HG03520 (cell line): ENCODE results near the gene CUL5.

Experiments
- ATAC-seq: cut with Tn5 transposase; IDR thresholded peaks from one replicate; pipeline ENCODE4 v1.9.1; 2021; ENCODE audit warnings: mild to moderate bottlenecking, moderate library complexity; ENCODE audit not compliant: unreplicated experiment

Gene CUL5

DNA sequence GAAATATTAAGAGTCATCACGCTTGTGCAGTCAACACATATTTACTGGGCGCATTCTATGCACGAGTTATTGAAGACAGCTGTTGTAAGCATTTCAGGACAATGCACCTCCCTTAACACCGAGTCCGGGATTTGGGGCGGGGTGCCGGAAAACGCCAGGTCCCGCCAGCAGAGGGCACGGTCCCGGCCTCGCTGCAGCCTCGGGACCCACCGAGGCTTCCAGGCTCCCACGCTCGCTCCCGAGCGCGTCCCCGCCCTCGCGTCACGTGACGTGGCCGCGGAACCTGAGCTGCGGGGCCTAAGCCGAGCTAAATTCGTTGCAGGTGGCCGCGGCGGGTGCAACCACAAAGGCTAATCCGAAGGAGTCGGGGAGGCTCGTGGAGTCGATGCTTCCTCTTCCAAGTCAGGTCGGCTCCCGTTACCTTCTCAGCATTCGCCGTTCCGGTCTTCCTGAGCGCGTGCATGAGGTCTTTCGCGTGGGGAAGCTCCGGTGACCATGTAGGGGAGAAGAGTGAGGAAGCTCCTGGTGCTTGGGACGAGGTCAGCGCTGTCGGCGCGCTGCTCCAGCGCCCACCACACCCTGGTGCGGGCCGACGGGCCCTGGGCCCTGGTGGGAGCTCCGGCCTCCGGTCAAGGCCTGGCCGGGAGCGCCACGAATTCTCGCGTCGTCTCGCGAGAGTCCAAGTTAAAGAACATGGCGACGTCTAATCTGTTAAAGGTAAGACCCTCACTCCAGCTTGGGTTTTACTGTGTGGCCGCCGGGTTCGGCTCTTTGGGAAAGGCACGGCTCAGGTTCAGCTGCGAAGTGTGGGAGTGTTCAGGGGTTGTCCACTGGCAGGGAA is at the start of gene CUL5:
Gene CUL5 (plus strand): TSS at position 243 of the 841 bp plus-strand sequence. CDS start 451 bp downstream, at position 694.
- peak; percentile 89 for ATAC-seq

DNA sequence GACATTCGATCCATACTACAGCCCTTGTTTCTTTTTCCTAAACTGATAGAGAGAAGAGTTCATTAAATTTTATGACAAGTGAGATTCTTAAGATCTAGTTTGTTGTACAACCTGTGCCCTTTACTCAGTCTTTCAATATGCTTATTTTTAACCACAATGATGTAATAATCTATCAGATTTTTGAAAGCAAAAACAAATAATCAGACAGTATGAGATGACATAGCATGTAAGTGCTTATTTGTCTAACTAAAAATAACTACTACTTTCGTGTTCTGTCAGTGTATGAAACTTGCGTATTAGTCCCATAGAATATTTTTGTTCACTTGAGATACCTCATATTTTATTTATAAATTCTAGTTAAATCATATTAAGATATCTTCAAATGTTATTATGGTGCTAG is 47.2 kb upstream of the CUL5 start:
- no peak for ATAC-seq

DNA sequence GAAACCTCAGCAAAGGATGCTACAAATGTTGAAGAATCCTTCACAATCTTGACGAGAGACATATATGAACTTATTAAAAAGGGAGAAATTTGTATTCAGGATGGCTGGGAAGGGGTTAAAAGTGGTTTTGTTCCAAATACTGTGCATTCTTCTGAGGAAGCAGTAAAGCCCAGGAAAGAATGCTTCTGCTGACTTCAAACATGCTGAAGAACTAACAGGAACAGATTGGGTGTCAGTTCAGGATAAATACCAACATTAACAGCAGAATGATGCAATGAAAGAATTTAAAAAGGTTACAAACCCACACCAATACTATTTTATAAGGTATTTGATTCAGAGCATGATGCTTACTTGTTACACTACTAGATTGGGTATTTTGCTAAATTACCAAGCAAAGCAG is 46.5 kb upstream of the CUL5 start:
- no peak for ATAC-seq

DNA sequence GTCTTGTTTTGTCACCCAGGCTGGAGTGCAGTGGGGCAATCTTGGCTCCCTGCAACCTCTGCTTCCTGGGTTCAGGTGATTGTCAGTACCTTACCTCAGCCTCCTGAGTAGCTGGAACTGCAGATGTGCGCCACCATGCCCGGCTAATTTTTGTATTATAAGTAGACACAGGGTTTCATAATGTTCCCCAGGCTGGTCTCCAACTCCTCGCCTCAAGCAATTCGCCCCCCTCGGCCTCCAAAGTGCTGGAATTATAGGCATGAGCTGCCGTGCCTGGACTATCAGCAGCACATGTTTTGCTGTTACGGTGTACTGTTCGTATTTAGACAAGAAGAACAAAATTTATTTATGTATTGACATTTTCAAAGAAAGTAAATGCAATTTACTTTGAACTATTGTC is 45.6 kb upstream of the CUL5 start:
- no peak for ATAC-seq

DNA sequence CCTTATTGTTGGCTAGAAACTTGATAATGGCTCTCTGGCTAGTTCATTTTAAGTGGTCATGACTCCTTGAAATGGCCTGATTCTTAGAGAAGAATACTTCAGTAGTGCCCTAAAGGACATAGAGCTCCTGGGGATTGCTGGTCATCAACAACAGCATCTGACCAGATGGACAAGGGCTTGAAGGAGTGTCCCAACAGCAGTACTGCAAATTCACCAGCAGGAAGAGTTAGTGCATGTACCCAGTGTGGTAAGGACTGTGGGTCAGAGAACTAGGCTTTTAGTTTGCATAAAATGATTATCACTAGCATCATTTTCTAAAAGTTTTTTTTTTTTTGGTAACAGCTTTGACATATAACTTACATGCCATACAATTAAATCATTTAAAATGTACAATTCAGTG is 39.5 kb upstream of the CUL5 start:
- no peak for ATAC-seq

DNA sequence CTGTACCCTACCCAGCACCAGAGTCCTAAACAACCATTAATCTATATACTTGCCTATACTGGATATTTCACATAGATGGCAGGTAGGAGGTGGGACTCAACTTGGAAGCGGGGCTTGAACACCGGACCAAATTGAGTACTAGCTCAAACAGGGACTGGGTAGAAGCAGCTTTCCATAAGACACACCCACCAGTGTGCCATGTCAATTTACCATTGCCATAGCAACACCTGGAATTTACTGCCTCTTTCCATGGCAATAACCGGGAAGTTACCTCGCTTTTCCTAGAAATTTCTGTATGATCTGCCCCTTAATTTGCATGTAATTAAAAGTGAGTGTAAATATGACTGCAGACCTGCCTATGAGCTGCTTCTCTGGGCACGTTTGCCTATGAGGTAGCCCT is 38.6 kb upstream of the CUL5 start:
- no peak for ATAC-seq

DNA sequence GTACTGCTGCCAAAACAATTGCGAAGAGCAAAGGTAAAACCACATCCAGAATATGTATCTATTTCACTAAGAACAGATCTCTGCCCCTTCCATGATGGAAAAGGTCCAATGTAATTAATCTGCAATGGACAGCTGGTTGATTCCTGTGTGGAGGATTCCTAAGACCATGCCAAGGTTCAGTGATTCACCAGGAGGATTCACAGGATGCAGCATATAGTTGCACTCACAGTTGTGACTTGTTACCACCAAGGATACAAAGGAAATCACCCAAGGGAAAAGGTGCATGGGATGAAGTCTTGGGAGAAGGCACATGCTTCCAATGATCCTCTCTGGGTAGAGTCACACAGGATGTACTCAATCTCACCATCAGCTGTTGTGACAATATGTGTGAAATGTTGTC is 35.1 kb upstream of the CUL5 start:
- ATAC-seq, result no peak

DNA sequence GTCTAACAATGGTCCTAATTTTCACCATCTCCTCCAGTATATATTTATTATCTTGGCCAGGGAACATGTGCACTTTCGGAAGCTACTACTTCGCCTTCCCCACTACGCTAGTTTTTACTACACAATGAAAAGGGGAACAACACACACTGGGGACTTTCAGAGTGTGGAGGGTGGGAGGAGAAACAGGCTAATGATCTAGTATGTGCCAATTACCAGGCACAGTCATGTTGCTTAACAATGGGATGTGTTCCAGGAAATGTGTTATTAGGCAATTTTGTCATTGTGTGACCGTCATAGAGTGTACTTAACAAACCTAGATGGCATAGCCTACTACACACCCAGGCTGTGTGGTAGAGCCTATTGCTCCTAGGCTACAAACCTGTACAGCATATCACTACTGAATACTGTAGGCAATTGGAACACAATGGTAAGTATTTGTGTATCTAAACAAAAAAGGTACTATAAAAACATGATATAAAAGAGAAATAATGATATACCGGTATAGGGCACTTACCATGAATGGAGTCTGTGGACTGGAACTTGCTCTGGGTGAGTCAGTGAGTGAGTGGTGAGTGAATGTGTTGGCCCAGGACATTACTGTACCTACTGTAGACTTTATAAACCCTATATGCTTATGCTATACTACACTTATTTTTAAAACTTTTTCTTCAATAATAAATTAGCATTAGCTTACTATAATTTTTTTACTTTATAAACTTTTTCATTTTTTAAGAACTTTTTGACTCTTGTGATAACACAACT is 20.1 kb upstream of the CUL5 start:
- ATAC-seq, result peak; percentile 64

DNA sequence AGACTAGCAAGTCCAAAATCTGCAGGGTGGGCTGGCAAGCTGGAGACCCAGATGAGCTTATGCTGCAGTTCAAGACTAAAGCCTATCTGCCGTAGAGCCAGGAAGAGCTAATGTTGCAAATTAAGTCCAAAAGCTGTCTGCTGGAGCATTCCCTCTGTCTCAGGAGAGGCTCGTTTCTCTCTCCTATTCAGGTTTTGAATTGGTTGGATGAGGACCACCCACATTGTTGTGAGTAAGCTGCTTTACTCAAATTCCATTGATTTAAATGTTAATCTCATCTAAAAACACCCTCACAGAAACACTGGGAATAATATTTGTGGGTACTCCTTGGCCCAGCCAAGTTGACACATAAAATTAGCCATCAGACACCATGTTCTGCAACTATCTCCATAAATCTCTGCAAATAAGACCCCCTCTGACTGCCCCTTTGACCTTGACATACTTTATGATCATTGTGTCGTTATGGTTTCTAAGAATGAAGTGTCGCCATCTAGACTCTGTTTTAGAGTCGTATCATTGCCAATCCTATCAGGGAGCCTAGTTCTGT is 16.8 kb upstream of the CUL5 start:
- ATAC-seq, result no peak

DNA sequence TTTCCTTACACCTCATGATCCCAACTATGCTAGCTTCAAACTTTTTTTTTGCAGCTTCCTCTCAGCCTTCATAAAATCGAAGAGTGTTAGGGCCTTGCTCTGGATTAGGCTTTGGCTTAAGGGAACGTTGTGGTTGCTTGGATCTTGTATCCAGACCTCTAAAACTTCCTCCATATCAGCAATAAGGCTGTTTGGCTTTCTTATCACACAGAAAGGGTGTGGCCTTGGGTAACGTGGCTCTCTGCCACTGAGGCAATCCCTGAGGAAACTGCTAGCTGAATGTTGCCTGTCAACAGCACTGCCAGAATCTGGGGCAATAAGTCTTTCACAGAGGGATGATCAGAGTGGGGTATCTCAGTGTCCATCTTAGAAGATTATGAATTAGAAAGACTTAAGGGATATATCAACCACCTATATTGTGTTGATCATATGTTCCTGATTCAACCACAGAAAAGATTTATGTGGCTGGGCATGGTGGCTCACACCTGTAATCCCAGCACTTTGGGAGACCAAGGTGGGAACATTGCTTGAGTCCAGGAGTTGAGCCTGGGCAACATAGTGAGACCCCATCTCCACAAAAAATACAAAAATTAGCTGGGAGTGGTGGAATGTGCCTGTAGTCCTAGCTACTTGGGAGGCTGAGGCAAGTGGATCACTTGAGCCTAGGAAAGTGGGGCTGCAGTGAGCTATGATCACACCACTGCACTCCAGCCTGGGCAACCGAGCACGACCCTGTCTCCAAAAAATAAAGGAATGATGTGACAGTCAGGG is 12.5 kb upstream of the CUL5 start:
- ATAC-seq, result no peak

DNA sequence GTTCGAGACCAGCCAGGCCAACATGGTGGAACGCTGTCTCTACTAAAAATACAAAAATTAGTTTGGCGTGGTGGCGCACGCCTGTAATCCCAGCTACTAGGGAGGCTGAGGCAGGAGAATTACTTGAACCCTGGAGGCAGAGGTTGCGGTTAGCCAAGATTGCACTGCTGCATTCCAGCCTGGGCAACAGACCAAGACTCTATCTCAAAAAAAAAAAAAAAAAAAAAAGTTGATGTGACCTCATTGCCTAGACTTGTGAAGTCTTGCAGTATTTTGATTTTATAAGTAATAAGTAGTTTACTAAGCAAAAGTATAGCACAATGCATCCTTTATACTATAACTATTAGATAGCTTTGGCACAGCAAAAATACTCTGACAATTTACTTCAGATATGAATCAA is 9.9 kb upstream of the CUL5 start:
- ATAC-seq, result no peak

DNA sequence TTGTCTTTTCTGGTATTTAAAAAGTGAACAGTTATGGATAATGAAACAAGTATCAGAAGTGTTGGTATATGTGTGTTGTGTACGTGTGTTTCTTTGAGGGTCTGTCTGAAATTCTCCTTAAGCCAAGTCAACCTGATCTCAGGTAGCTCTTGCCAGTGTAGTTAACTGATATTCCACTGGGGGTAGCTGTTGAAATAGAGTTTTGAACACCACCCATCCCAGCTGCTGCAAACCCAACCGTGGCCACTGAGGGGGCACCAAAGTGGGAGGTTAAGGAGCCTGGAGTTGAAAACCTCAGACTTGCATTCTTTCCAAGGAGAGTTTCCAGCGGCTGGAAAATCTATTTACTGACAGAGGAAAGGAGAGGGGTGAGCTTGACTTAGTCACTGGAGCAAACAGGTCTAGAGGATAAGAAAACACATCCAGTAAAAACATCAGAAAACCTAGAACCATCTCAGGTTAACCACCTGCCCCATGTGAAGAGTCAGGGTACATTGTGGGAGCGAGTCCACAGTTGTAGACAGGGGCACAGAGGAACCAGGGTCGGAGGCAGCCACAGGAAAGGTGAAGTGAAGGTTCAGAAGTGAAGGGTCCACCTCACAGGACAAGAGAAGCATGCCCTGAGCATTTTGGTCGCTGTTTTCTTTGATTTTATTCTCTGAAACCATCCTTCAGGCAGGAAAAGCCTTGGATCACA is 8.8 kb upstream of the CUL5 start:
- peak; percentile 95 for ATAC-seq

DNA sequence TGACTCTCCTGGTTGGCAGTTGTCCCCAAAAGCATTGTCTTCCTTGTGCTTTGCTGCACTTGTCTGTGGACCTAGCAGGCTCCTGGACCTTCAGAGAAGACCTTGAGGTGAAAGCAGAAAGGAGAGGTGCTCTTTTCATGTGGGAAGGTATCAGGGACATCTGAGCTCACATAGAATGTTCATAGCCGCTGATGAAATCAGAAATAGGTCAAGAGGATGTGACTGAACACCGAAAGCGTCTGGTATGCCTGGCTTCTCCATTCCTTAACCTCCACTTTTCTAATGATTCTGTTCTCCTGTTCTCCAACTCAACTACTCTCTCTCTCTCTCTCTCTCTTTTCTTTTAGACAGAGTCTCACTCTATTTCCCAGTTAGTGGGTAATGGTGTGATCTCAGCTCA is 6.2 kb upstream of the CUL5 start:
- no peak for ATAC-seq

DNA sequence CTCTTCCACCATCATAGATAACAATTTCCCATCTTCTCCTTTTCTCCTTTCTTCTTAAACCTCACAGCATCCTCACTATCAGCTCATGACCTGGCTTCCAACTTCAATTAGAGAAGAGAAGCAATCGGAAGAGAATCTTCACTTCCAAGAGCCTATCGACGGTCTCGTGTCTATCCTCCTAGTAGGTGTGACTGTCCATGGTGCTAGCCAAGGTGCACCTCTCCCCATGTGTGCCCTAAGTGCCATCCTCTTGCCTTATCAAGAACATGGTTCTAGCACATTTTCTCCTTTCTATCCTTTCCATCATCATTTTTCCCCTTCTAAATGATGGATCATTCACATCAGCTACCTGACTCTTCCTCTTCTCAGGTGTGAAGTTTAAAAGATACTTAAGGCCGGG is 5.1 kb upstream of the CUL5 start:
- no peak for ATAC-seq

DNA sequence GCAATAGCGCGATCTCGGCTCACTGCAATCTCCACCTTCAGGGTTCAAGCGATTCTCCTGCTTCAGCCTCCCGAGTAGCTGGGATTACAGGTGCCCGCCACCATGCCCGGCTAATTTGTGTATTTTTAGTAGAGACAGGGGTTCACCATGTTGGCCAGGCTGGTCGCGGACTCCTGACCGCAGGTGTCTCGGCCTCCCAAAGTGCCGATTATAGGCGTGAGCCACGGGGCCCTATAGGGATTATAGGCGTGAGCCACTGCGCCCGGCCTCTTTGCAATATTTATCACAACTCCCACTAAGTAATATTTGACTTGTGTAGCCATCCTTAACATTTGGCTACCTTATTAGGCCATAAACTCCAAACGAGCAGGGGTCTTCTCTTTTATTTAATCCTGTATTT is 879 bp upstream of the CUL5 start:
- ATAC-seq, result no peak

DNA sequence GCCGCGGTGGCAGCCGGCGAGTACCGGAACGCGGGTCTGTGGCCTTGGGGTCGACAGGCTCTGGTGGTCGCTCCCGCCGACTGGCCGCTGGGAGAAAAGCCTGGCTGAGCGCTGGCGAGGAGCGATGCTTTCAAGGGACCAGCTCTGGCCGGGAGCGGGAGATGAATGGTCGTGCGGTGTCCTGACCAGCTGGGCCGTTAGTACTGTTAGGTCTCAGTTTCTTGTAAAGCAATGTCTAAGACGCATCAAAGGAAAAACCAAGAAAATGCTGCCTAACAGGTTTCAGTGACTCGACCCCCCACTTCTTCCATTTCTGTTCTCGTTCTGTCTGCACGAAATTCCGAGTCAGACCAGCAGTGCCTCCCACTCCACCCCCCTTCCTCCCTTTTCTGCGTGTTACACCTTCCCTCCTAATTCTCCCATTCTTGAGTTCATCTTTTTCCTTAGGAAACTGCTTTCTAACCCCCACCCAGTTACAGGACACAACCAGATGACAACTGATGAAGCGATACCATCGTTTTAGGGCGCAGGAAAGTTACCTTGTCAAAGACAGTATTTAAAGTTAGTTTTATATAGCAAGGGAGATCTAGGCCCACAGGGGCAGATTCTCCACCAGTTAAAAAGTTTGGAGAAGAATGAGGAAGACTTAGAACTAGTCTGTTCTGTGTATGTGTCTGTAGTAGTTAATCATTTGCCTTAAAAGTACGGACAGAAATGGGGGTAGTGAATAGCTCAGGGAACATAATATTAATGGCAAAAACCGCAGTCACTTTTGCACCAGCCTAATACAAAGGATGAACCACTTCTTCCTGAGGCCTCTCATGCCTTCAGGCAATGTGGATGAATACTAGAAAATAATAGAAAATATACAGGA is 1.0 kb downstream of the CUL5 start:
- ATAC-seq, result peak; percentile 2

DNA sequence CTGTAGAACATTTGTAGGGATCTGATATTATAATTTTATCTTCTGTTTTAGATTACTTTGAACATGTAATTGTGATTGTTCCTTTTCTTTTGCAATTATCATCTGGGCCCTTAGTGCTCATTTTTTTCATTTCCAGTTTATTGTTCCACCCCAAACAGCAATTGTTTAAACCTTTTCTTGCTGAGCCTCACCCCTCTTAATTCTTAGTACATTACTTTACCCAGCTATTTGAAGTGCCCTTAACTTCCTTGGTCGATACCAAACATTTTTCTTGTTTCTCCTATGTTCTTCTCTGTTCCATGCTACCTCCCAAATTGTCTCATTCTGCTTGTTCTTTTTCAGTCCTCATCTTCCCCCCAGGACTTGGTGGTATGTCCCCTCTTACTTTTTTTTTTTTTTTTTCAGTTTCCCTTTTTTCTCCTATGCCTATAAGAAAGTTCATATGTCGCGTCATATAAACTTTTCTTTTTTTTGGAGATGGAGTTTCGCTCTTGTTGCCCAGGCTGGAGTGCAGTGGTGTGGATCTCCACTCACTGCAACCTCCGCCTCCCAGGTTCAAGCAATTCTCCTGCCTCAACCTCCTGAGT is 3.5 kb downstream of the CUL5 start:
- no peak for ATAC-seq

DNA sequence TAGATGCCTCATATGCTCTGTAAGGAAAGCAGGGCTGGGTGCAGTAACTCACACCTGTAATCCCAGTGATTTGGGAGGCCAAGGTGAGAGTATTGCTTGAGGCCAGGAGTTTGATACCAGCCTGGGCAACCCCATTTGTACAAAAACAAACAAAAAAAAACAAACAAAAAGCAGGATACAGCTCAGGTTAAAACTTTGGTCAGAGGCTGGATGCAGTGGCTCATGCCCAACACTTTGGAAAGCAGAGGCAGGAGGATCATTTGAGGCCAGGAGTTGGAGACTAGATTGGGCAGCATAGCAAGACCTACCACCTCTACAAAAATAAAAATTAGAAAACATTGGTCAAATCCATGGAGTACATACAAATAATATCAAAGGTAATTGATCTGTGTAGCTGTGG is 7.9 kb downstream of the CUL5 start:
- no peak for ATAC-seq

DNA sequence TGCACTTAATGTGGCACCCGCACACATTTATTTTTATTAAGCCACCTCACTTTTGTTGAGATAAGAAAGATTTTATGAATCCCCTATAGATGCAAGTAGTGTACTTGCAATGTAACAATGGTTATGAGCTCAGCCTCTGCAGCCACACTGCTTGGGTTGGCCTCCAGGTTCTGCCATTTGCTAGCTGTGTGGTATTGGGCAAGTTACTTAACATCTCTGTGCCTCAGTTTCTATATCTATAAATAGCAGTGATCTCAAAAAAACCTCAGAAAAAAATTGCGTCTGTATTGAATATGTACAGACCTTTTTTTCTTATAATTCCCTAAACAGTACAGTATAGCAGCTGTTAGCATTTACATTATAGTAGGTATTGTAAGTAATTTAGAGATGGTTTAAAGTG is 10.0 kb downstream of the CUL5 start:
- ATAC-seq, result no peak
